Stomach (tissue), 9 donors: ENCODE results near the gene FOXK2. TPM values are rescaled to one million over a fixed set of nuclear protein-coding genes. Genes with fewer than 3 reads are reported as not detected.
"Not testable (repeated sequence)": the region's sequence is repeated elsewhere in the genome, so short reads cannot be mapped to it uniquely, and the experiment has no call there.

Source experiments
- DNase-seq, 2 donors: peaks; one replicate each; pipeline versions ENCODE4 v3.0.0 to v3.0.0-alpha.2; 2013 to 2019
- H3K27ac ChIP-seq, 5 donors: fragments of 200-600 bp in 4 of 5; sonication (generic) in 4 of 5; one replicate each; pipeline ENCODE4 v1.5.1; 2013 to 2019; ENCODE audit warnings: mild to moderate bottlenecking in 1 of 5, moderate library complexity in 1 of 5
- H3K27me3 ChIP-seq, 3 donors: fragments of 200-600 bp; sonication (generic); one replicate each; pipeline ENCODE4 v1.5.1; 2017 to 2019; ENCODE audit warnings: mixed run types in 1 of 3
- H3K36me3 ChIP-seq, 4 donors: fragments of 200-600 bp; sonication (generic); 1 replicate in 3 of 4; 2 replicates in 1 of 4; pipeline ENCODE4 v1.5.1; 2016 to 2019
- H3K4me1 ChIP-seq, 4 donors: fragments of 200-600 bp; sonication (generic); one replicate each; pipeline ENCODE4 v1.5.1; 2016 to 2019
- H3K4me3 ChIP-seq, 4 donors: fragments of 200-600 bp; sonication (generic) in 3 of 4; one replicate each; pipeline ENCODE4 v1.5.1; 2016 to 2019; ENCODE audit warnings: mild to moderate bottlenecking in 1 of 4
- H3K9me3 ChIP-seq, 4 donors: fragments of 200-600 bp; sonication (generic); one replicate each; pipeline ENCODE4 v1.5.1; 2016 to 2019
- EP300 ChIP-seq: sonication (generic); formaldehyde crosslinking; IDR thresholded peaks from one replicate; pipeline ENCODE4 v1.6.1; 2017; ENCODE audit warnings: antibody characterized with exemption
- POLR2A ChIP-seq, 4 donors: fragments of 450-650 bp; IDR thresholded peaks; one replicate each; pipeline ENCODE4 v1.6.1; 2016; ENCODE audit warnings: antibody characterized with exemption in 4 of 4, control low read depth in 2 of 4, mild to moderate bottlenecking in 1 of 4, moderate library complexity in 1 of 4
- POLR2AphosphoS5 ChIP-seq, 3 donors: sonication (generic); formaldehyde crosslinking; IDR thresholded peaks; one replicate each; pipeline ENCODE4 v1.6.1; 2016; ENCODE audit warnings: antibody characterized with exemption in 3 of 3
- WGBS, 5 donors: extraction: QIAGEN DNeasy Blood & Tissue Kit in 3 of 5; methylation state at CpG; one replicate each; pipeline versions ENCODE4 v1.1.5 to v1.1.7; 2013 to 2018; 5-methylcytosine and 5-hydroxymethylcytosine counted together
- intact Hi-C: fragments of 100-400 bp; cut with DNase I; formaldehyde crosslinking; loops from one replicate; pipeline ENCODE4 v1.15.1; 2023; ENCODE audit warnings: low total_unique reads
- polyA plus RNA-seq, 3 donors: library from polyadenylated mRNA; stranded (reverse); fragments of 200-250 nt; gene quantifications; one replicate each; pipeline ENCODE4 v1.2.3, GENCODE V29; 2013
- total RNA-seq, 5 donors: library from RNA; depleted of rRNA; stranded (reverse); fragments of >200 nt; gene quantifications; one replicate each; pipeline versions ENCODE4 v1.1.0 to v1.2.3, GENCODE V29; 2014 to 2016
- TF ChIP-seq, protein P1 (sequence below), 7 experiments: fragments of 450-650 bp in 4 of 7; fragments of 200-600 bp in 3 of 7; sonication (generic) in 3 of 7; IDR thresholded peaks; one replicate each; pipeline ENCODE4 v1.5.1; 2016 to 2019; ENCODE audit warnings: antibody characterized with exemption in 7 of 7, control low read depth in 2 of 7, mild to moderate bottlenecking in 1 of 7
- donor health status: healthy with polysubstance abuse.
- donor health status: Bipolar disorder and iron deficiency.
- donor health status: healthy.

FOXK2 gene
- total and polyA plus RNA-seq, 8 donors, result 12.8 to 71.8 (median 31.9) TPM

DNA sequence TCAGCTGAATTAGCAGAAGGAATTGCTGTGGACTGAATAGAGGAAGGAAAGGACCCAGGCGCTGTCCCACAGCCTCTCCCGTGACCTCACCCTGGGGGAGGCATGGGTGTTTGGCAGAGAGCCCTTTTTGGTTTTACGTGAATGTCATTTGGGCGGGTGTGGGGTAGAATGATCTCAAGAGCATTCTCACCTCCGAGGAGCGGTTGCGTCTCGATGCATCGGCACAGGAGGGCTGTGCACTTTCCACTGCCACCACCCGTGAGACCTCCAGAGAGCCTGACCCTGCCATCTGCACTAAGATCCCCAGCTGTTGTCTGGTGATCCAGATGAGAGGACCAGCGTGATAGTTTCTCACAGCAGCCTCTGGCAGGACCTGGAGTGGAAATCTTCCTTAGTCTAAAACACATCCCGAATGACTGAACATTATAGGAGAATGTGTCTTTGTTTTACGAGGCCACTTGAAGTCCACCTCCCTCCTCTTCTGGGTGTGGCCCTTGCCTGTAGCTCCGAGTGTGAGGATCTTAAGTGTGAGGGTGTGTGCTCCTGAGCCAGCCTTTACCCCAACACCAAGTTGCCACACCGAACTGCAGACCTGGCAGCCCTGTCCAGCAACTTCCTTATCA lies 29.3 kb downstream of the FOXK2 start:
- intact Hi-C loops, result no loop called here
- peaks cover 33 to 91% (median 61%) of the 10 kb centered on the region in 4 donors for H3K4me1 ChIP-seq
- TF ChIP-seq, protein P1, sequence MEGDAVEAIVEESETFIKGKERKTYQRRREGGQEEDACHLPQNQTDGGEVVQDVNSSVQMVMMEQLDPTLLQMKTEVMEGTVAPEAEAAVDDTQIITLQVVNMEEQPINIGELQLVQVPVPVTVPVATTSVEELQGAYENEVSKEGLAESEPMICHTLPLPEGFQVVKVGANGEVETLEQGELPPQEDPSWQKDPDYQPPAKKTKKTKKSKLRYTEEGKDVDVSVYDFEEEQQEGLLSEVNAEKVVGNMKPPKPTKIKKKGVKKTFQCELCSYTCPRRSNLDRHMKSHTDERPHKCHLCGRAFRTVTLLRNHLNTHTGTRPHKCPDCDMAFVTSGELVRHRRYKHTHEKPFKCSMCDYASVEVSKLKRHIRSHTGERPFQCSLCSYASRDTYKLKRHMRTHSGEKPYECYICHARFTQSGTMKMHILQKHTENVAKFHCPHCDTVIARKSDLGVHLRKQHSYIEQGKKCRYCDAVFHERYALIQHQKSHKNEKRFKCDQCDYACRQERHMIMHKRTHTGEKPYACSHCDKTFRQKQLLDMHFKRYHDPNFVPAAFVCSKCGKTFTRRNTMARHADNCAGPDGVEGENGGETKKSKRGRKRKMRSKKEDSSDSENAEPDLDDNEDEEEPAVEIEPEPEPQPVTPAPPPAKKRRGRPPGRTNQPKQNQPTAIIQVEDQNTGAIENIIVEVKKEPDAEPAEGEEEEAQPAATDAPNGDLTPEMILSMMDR (IDR thresholded peaks at IDR 0.05), result no peak
- TF ChIP-seq POLR2A (IDR thresholded peaks at IDR 0.05) (no peak), POLR2AphosphoS5 (IDR thresholded peaks at IDR 0.05) (no peak), EP300 (no peak)
- H3K27me3 ChIP-seq, result no peaks in the 10 kb centered on the region
- H3K27ac ChIP-seq, result peak overlapping the region; percentile 8 to 54 (median 36)
- H3K4me3 ChIP-seq, result no peak overlapping the region
- H3K9me3 ChIP-seq, result no peaks in the 10 kb centered on the region
- DNase-seq, result peak in 1 of 2 donors; percentile 61
- H3K36me3 ChIP-seq, result no peaks in the 10 kb centered on the region
- 19 to 40% (median 23%) methylated on average over 15 of the region's 15 CpGs for WGBS, 5 donors

DNA sequence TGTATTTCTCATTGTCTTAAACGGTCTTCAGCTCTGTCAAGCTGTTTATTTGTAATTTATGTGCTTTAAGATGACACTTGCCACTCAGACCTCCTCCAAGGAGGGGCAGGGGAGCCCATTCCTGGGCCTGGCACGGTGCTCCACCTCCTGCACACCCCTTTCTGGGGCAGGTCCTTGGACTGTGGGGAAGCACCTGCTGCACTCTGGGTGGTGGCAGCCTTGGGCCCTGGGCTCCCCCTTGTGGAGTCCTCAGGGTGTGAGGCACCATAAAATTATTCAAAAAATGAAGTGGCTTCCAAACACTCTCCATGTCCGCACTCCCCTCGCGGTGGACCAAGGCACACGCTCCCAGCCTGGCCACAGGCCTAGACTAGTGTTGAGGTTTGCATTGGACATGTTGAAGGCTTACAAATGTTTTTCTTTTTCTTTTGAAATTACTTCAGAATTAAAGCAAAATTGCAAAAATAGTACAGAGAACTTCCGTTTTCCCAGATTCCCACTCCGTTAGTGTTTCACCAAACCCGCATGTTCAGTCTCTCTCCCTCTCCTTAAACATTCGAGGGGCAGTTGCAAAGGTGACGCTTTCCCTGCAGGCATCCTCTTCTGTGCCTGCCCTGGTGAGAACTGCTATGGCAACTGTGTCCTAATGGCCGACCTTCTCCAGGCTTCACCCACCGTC lies 32.4 kb downstream of the FOXK2 start:
- H3K27ac ChIP-seq, result peak overlapping the region; percentile 5 to 85 (median 18)
- no peak overlapping the region for H3K4me3 ChIP-seq
- TF ChIP-seq POLR2AphosphoS5 (IDR thresholded peaks at IDR 0.05) (peak in 2 of 3 donors; percentile 21 to 61), EP300 (no peak)
- TF ChIP-seq, protein P1 (IDR thresholded peaks at IDR 0.05), result peak in 5 of 7 experiments; percentile 67 to 84 (median 77)
- H3K4me1 ChIP-seq, result peaks cover 39 to 80% (median 66%) of the 10 kb centered on the region in 4 donors
- WGBS, 5 donors, result 34 to 37% (median 35%) methylated on average over 13 of the region's 13 CpGs
- H3K27me3 ChIP-seq, result no peaks in the 10 kb centered on the region
- no peaks in the 10 kb centered on the region for H3K36me3 ChIP-seq
- intact Hi-C loops, result loop anchor here (10.0 kb wide), 1 partner anchor 57 kb away; no protein-coding TSS in a partner anchor
- no peaks in the 10 kb centered on the region for H3K9me3 ChIP-seq
- peak; percentile 81 to 89 for DNase-seq

DNA sequence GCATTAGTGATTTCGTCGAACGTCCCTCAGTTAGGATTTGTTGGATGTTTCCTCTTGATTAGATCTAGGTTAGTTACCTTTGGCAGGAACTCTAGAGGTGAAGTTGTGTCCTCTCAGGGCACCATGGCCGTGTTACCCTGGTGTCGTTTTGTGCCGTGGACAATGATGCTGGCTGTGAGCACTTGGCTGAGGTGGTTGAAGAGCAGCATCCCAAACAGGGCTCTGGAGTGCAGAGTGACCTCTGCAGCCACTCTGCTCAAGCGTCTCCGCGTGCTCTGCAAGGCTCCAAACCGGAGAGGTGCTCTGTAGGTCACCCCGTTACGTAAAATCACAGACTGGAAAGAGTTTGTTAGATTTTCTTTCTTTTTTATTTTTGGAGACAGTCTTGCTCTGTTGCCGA lies 33.0 kb downstream of the FOXK2 start:
- Histone ChIP-seq H3K9me3 (no peaks in the 10 kb centered on the region), H3K4me1 (peaks cover 39 to 76% (median 64%) of the 10 kb centered on the region in 4 donors), H3K36me3 (no peaks in the 10 kb centered on the region), H3K27me3 (no peaks in the 10 kb centered on the region), H3K27ac (peak overlapping the region in 4 of 5 donors; percentile 15 to 85 (median 38)), H3K4me3 (no peak overlapping the region)
- intact Hi-C loops, result loop anchor here (10.0 kb wide), 1 partner anchor 58 kb away; no protein-coding TSS in a partner anchor
- TF ChIP-seq POLR2AphosphoS5 (IDR thresholded peaks at IDR 0.05) (no peak), EP300 (no peak), POLR2A (IDR thresholded peaks at IDR 0.05) (no peak)
- TF ChIP-seq, protein P1 (IDR thresholded peaks at IDR 0.05), result no peak
- 78 to 88% (median 86%) methylated on average over 12 to 13 of the region's 13 CpGs for WGBS, 5 donors
- no peak for DNase-seq

DNA sequence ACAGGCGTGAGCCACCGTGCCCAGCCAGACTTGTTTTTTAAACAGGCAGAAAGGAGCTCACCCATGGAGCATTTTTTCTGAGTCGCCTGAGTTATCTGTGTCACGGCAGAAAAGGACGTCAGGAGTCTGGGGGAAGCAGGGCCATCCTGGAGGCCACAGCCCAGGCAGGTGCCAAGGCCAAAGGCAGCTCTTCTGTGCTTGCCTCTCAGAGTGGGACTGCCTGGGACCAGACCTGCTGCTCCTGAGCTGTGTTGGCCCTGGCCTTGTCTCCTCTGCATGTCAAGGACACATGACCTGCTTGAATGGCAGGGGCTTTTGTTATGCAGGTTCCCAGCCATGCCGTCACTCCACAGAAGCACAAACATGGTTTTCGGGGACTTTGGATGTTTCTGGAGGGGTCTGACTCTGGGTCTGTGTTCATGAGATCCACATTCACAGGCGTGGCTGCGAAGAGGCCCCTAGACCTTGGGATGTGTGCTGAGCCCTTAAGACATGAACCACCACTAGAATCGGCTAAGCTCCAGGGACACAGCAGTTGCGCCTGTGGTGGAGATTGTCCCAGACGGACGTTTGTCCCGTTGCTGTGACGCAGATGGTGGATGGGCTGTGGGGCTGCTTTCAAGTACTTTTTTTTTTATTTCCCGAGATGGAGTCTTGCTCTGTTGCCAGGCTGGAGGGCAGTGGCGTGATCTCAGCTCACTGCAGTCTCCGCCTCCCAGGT lies 33.8 kb downstream of the FOXK2 start:
- Histone ChIP-seq H3K9me3 (no peaks in the 10 kb centered on the region), H3K27me3 (no peaks in the 10 kb centered on the region), H3K27ac (peak overlapping the region; percentile 32 to 85 (median 72)), H3K4me3 (no peak overlapping the region), H3K36me3 (no peaks in the 10 kb centered on the region), H3K4me1 (peaks cover 36 to 73% (median 59%) of the 10 kb centered on the region in 4 donors)
- intact Hi-C loops, result loop anchor here (10.0 kb wide), 1 partner anchor 59 kb away; no protein-coding TSS in a partner anchor
- TF ChIP-seq POLR2A (IDR thresholded peaks at IDR 0.05), result no peak
- TF ChIP-seq POLR2AphosphoS5 (IDR thresholded peaks at IDR 0.05), result no peak
- TF ChIP-seq, protein P1 (IDR thresholded peaks at IDR 0.05), result no peak
- no peak for TF ChIP-seq EP300
- DNase-seq, result no peak
- WGBS, 5 donors, result 79 to 84% (median 80%) methylated on average over 16 to 18 of the region's 18 CpGs

DNA sequence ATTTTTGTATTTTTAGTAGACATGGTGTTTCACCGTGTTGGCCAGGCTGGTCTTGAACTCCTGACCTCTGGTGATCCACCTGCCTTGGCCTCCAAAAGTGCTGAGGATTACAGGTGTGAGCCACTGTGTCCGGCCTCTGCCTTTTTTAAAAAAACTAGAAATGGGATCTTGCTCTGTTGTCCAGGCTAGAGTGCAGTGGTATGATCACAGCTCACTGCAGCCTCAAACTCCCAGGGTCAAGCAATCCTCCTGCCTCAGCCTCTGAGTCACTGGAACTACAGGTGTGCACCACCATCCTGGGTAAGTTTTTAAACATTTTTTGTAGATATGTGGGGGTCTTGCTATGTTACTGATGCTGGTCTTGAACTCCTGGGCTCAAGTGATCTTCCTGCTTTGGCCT lies 38.0 kb downstream of the FOXK2 start:
- not testable (repeated sequence) for H3K9me3 ChIP-seq, DNase-seq, H3K27ac ChIP-seq, H3K27me3 ChIP-seq, H3K4me3 ChIP-seq, H3K36me3 ChIP-seq
- WGBS, 5 donors, result 88 to 97% (median 95%) methylated on average over 2 of the region's 2 CpGs
- intact Hi-C loops, result loop anchor here (10.0 kb wide), 1 partner anchor 63 kb away; no protein-coding TSS in a partner anchor
- peaks cover 39 to 76% (median 63%) of the 10 kb centered on the region in 4 donors for H3K4me1 ChIP-seq
